NCI-H187 (cell line): ENCODE measurements around the gene YBX2.

Experiments
- DNase-seq, 2 experiments: peaks; one replicate each; lab custom pipeline; 2025; lab: John Stamatoyannopoulos, UW

Gene YBX2

GRCh38 chr17:7262935-7263800 is 31.3 kb downstream of the YBX2 start:
- peak in 1 of 2 experiments; percentile 10 for DNase-seq

- peak; percentile 31 to 68 for DNase-seq
These were observed 32.1 kb downstream of the YBX2 start, which contains the start of gene CLDN7 for GRCh38 chr17:7262192-7262934. Gene CLDN7, minus strand, starts transcription at chr17:7262478. Its CDS starts 435 bp downstream, at chr17:7262043.

- DNase-seq, result no peak
These were observed 32.9 kb downstream of the YBX2 start for GRCh38 chr17:7261379-7262191.

- DNase-seq, result no peak
These were observed 33.6 kb downstream of the YBX2 start for GRCh38 chr17:7260651-7261378.

- DNase-seq, result no peak
These were observed 34.3 kb downstream of the YBX2 start for GRCh38 chr17:7260151-7260550.

- no peak for DNase-seq
These were observed 34.9 kb downstream of the YBX2 start for GRCh38 chr17:7259555-7259889.

- no peak for DNase-seq
These were observed 35.5 kb downstream of the YBX2 start for GRCh38 chr17:7258731-7259554.

- DNase-seq, result no peak
These were observed 37.5 kb downstream of the YBX2 start for GRCh38 chr17:7256766-7257456.

GRCh38 chr17:7254511-7254910 is 39.9 kb downstream of the YBX2 start:
- no peak for DNase-seq

GRCh38 chr17:7253082-7253481 is 41.4 kb downstream of the YBX2 start:
- DNase-seq, result no peak

GRCh38 chr17:7252176-7253043 is 42.0 kb downstream of the YBX2 start, which contains the start of gene ELP5:
Gene ELP5, plus strand, starts transcription at chr17:7252215. Its CDS starts 336 bp downstream, at chr17:7252551.
- peak; percentile 47 to 59 for DNase-seq

GRCh38 chr17:7251661-7252175 is 42.7 kb downstream of the YBX2 start, which contains the start of gene CTDNEP1:
Gene CTDNEP1, minus strand, starts transcription at chr17:7251734. Its CDS starts 438 bp downstream, at chr17:7251296.
- peak; percentile 86 to 89 for DNase-seq

GRCh38 chr17:7250695-7251627 is 43.5 kb downstream of the YBX2 start:
- DNase-seq, result no peak

GRCh38 chr17:7249830-7250229 is 44.6 kb downstream of the YBX2 start:
- DNase-seq, result no peak

GRCh38 chr17:7249214-7249613 is 45.2 kb downstream of the YBX2 start:
- DNase-seq, result no peak

GRCh38 chr17:7248796-7249195 is 45.6 kb downstream of the YBX2 start:
- no peak for DNase-seq

GRCh38 chr17:7246779-7247178 is 47.7 kb downstream of the YBX2 start:
- no peak for DNase-seq
